Measurements from ENCODE around the gene PEG3. TPM values are rescaled to one million over a fixed set of nuclear protein-coding genes. Genes with fewer than 3 reads are reported as not detected.

Gene PEG3
- total and polyA plus RNA-seq, 2 of the 8 experiments (the other 6 are each of a cell fraction or from before 2014, with no cell fraction given), result not detected

- no peaks in the 10 kb centered on the region for H3K79me2 ChIP-seq (ENCODE audit: control insufficient read depth in 1 of 2, insufficient read depth in 2 of 2, low read length in 2 of 2)
- no peak overlapping the region for H2BK15ac ChIP-seq (ENCODE audit: low read length)
- H4K8ac ChIP-seq (ENCODE audit: extremely low read depth, insufficient read depth, low read length), result no peak overlapping the region
- no peaks in the 10 kb centered on the region for H3K23me2 ChIP-seq (ENCODE audit: low read depth, low read length)
- no peak overlapping the region for H3K4ac ChIP-seq (replicated peaks; ENCODE audit: insufficient read length, low read depth, low read length)
- H3K4me1 ChIP-seq (replicated peaks in 1 of 4; ENCODE audit: control insufficient read depth in 3 of 4, insufficient read depth in 4 of 4, low read length in 3 of 4), result no peaks in the 10 kb centered on the region
- H3K9ac ChIP-seq (replicated peaks in 1 of 4; ENCODE audit: extremely low read depth in 1 of 4, low read depth in 3 of 4, low read length in 3 of 4), result no peak overlapping the region
- H3K27me3 ChIP-seq (replicated peaks in 1 of 4; ENCODE audit: control insufficient read depth in 3 of 4, extremely low read depth in 1 of 4, insufficient read depth in 3 of 4, low read length in 3 of 4), result no peaks in the 10 kb centered on the region
- H3K14ac ChIP-seq (ENCODE audit: insufficient read length), result no peak overlapping the region
- TF ChIP-seq SUZ12 (IDR thresholded peaks at IDR 0.05; ENCODE audit: low read length) (no peak), YY1 (IDR thresholded peaks at IDR 0.05; ENCODE audit: low read depth, low read length) (no peak)
- H3K56ac ChIP-seq (replicated peaks; ENCODE audit: insufficient read length, low read depth, low read length), result no peak overlapping the region
- no peaks in the 10 kb centered on the region; a peak in 1 of 8 replicates for H3K36me3 ChIP-seq (ENCODE audit: control insufficient read depth in 2 of 4, insufficient read depth in 4 of 4, low read length in 3 of 4)
- no peak overlapping the region for H2BK20ac ChIP-seq (ENCODE audit: low read length)
- no peak overlapping the region for H3K18ac ChIP-seq (ENCODE audit: extremely low read depth, low read length)
- H3K4me2 ChIP-seq (ENCODE audit: insufficient read depth in 1 of 2, low read depth in 2 of 2, low read length in 2 of 2), result no peak overlapping the region
- H3K79me1 ChIP-seq (ENCODE audit: low read depth, low read length), result no peaks in the 10 kb centered on the region
- H3K27ac ChIP-seq (ENCODE audit: low read depth, low read length), result no peak overlapping the region
- peaks cover 64 to 91% of the 10 kb centered on the region in 2 experiments for H3K9me3 ChIP-seq (ENCODE audit: insufficient read depth in 2 of 2, low read depth in 1 of 2, low read length in 1 of 2)
- no peak overlapping the region for H4K91ac ChIP-seq (replicated peaks; ENCODE audit: insufficient read length, low read length)
- POLR2A ChIA-PET (ENCODE audit: partially characterized antibody), result no interaction called here
- H2BK120ac ChIP-seq (replicated peaks; ENCODE audit: low read depth, low read length), result no peak overlapping the region
- H4K5ac ChIP-seq (ENCODE audit: insufficient read length, low read depth, low read length), result no peak overlapping the region
- FAIRE-seq, result no peak
- H3K23ac ChIP-seq (ENCODE audit: insufficient read length), result no peak overlapping the region
- CTCF ChIA-PET (ENCODE audit: partially characterized antibody), result no interaction called here
- DNase-seq (ENCODE audit: low read depth in 1 of 2, low spot score in 2 of 2), result no peak
- 96% methylated on average over 41 of the region's 48 CpGs; no CpG with 5 or more reads in 1 of the 2 experiments for WGBS, 2 experiments (ENCODE audit: extremely low coverage in 1 of 2, insufficient coverage in 1 of 2, insufficient read length in 1 of 2, insufficient replicate concordance in 2 of 2, low coverage in 1 of 2, low lambda C conversion rate in 2 of 2, missing lambda C conversion rate in 1 of 2)
- no peak overlapping the region for H3K4me3 ChIP-seq (ENCODE audit: extremely low read depth in 1 of 4, insufficient read depth in 2 of 4, low read depth in 3 of 4, low read length in 4 of 4)
- H2BK5ac ChIP-seq (ENCODE audit: low read depth, low read length), result no peak overlapping the region
- H4K20me1 ChIP-seq (replicated peaks in 1 of 2; ENCODE audit: control insufficient read depth in 1 of 2, insufficient read depth in 2 of 2, low read length in 2 of 2), result no peaks in the 10 kb centered on the region
- H2BK12ac ChIP-seq (ENCODE audit: low read depth, low read length), result no peak overlapping the region
- no peak overlapping the region for H2AK5ac ChIP-seq (ENCODE audit: low read depth, low read length)
- H2AFZ ChIP-seq (ENCODE audit: low read length), result no peak overlapping the region
These were observed 675 bp downstream of the PEG3 start for GRCh38 chr19:56839652-56840450.
